Esophagus muscularis mucosa (tissue), 3 donors: ENCODE results near the gene SRSF6.

ENCODE experiments used
- POLR2A ChIP-seq: fragments of 450-650 bp; IDR thresholded peaks from one replicate; pipeline ENCODE4 v1.6.1; 2017; ENCODE audit warnings: antibody characterized with exemption, moderate library complexity, mild to moderate bottlenecking, low read depth
- TF ChIP-seq, protein P1 (sequence below), 3 experiments: fragments of 200-600 bp in 2 of 3; fragments of 450-650 bp in 1 of 3; sonication (generic) in 2 of 3; IDR thresholded peaks; one replicate each; pipeline ENCODE4 v1.5.1; 2017 to 2019; ENCODE audit warnings: antibody characterized with exemption in 3 of 3, mild to moderate bottlenecking in 2 of 3, moderate library complexity in 1 of 3

DNA sequence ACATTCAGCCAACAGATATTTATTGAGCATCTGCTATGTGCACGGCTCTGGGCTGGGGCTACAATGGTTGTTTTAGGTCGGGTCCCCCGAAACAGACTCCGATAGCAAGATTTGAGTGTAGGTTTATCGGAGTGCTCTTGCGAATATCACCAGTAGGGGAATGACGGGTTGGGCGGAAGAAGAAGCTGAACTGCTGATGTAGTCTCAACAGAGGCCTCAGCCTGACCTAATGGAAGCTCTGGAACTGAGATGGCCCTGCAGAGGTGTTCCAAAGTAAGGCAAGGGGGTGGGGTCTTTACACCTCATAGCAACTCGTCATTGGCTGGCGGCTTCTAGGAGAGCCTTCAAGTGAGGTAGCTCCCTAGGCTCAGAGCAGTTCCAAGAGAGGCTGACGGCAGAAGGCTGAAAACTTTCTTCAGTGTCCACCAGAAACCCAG lies 50.9 kb downstream of the SRSF6 start:
- TF ChIP-seq, protein P1, sequence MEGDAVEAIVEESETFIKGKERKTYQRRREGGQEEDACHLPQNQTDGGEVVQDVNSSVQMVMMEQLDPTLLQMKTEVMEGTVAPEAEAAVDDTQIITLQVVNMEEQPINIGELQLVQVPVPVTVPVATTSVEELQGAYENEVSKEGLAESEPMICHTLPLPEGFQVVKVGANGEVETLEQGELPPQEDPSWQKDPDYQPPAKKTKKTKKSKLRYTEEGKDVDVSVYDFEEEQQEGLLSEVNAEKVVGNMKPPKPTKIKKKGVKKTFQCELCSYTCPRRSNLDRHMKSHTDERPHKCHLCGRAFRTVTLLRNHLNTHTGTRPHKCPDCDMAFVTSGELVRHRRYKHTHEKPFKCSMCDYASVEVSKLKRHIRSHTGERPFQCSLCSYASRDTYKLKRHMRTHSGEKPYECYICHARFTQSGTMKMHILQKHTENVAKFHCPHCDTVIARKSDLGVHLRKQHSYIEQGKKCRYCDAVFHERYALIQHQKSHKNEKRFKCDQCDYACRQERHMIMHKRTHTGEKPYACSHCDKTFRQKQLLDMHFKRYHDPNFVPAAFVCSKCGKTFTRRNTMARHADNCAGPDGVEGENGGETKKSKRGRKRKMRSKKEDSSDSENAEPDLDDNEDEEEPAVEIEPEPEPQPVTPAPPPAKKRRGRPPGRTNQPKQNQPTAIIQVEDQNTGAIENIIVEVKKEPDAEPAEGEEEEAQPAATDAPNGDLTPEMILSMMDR (IDR thresholded peaks at IDR 0.05) = no peak
- no peak for TF ChIP-seq POLR2A
